HEK293 (cell line): ENCODE results near the gene IPO13.

Experiments used
- CTCF ChIA-PET: fragments of 350-600 bp; formaldehyde crosslinking; extraction: SDS; loops from one replicate; lab custom pipeline; 2021; ENCODE audit warnings: antibody characterized with exemption; lab: Yijun Ruan, JAX
- POLR2A ChIA-PET: fragments of 300-600 bp; formaldehyde crosslinking; extraction: SDS; loops from one replicate; lab custom pipeline; 2020; ENCODE audit warnings: antibody characterized with exemption, inconsistent platforms; lab: Yijun Ruan, JAX
- H3K27ac ChIP-seq: fragments of 200-500 bp; sonication (Bioruptor generic); 2 replicates; pipeline ENCODE4 v1.5.1; 2014; ENCODE audit warnings: low read depth, low read length, control low read depth, inconsistent platforms; ENCODE audit errors: extremely low read depth
- H3K36me3 ChIP-seq, 2 experiments: fragments of 200-500 bp in 1 of 2; sonication (Bioruptor generic) in 1 of 2; 1 replicate in 1 of 2; 2 replicates in 1 of 2; pipeline ENCODE4 v1.5.1; 2014 to 2017; ENCODE audit warnings: inconsistent platforms in 2 of 2, low read length in 2 of 2; ENCODE audit not compliant: control insufficient read depth in 2 of 2, insufficient read depth in 1 of 2
- H3K4me1 ChIP-seq: fragments of 200-500 bp; sonication (Bioruptor generic); 2 replicates; pipeline ENCODE4 v1.5.1; 2014; ENCODE audit warnings: mild to moderate bottlenecking, low read length, inconsistent platforms; ENCODE audit not compliant: control insufficient read depth, insufficient read depth
- H3K4me3 ChIP-seq: 2 replicates; pipeline ENCODE4 v1.5.1; 2011; ENCODE audit warnings: low read depth, mild to moderate bottlenecking, control low read depth, low read length, moderate library complexity
- H3K9me3 ChIP-seq: fragments of 200-500 bp; sonication (Bioruptor generic); 2 replicates; pipeline ENCODE4 v1.5.1; 2014; ENCODE audit warnings: low read depth, low read length, inconsistent platforms; ENCODE audit not compliant: control insufficient read depth, insufficient read depth
- CTCF ChIP-seq: fragments of 450-650 bp; formaldehyde crosslinking; IDR thresholded peaks from 2 replicates; pipeline ENCODE4 v1.5.1; 2016; ENCODE audit warnings: missing biosample characterization, missing genetic modification characterization
- GLIS1 ChIP-seq: fragments of 450-650 bp; formaldehyde crosslinking; IDR thresholded peaks from 2 replicates; pipeline ENCODE4 v1.5.1; 2016; ENCODE audit warnings: missing biosample characterization, missing genetic modification characterization
- IKZF3 ChIP-seq: fragments of 450-650 bp; IDR thresholded peaks from 2 replicates; pipeline ENCODE4 v1.5.0; 2018; ENCODE audit warnings: missing biosample characterization, mild to moderate bottlenecking, missing genetic modification characterization, moderate library complexity
- PRDM1 ChIP-seq: fragments of 450-650 bp; formaldehyde crosslinking; IDR thresholded peaks from 2 replicates; pipeline ENCODE4; 2016; ENCODE audit warnings: missing biosample characterization, missing genetic modification characterization
- ZBTB17 ChIP-seq: fragments of 450-650 bp; formaldehyde crosslinking; IDR thresholded peaks from 2 replicates; pipeline ENCODE4 v1.5.1; 2016; ENCODE audit warnings: missing biosample characterization, missing genetic modification characterization
- ZBTB49 ChIP-seq: fragments of 450-650 bp; formaldehyde crosslinking; IDR thresholded peaks from 2 replicates; pipeline ENCODE4 v1.5.1; 2016; ENCODE audit warnings: missing biosample characterization, missing genetic modification characterization, low read depth
- ZIC2 ChIP-seq: fragments of 450-650 bp; formaldehyde crosslinking; IDR thresholded peaks from 2 replicates; pipeline ENCODE4 v1.5.1; 2016; ENCODE audit warnings: missing biosample characterization, missing genetic modification characterization
- ZNF202 ChIP-seq: fragments of 450-650 bp; formaldehyde crosslinking; IDR thresholded peaks from 2 replicates; pipeline ENCODE4 v1.5.1; 2016; ENCODE audit warnings: missing biosample characterization, missing genetic modification characterization, borderline replicate concordance
- ZNF423 ChIP-seq: fragments of 450-650 bp; formaldehyde crosslinking; IDR thresholded peaks from 2 replicates; pipeline ENCODE4 v1.5.1; 2016; ENCODE audit warnings: missing biosample characterization, missing genetic modification characterization
- ZNF513 ChIP-seq: fragments of 450-650 bp; IDR thresholded peaks from 2 replicates; pipeline ENCODE4 v1.5.1; 2018; ENCODE audit warnings: missing biosample characterization, missing genetic modification characterization
- ZNF664 ChIP-seq: fragments of 450-650 bp; formaldehyde crosslinking; IDR thresholded peaks from 2 replicates; pipeline ENCODE4 v1.5.1; 2016; ENCODE audit warnings: missing biosample characterization, missing genetic modification characterization

The IPO13 gene

GRCh38 chr1:43984855-43985254 lies 38.1 kb downstream of the IPO13 start:
- Histone ChIP-seq H3K36me3 (peaks cover 0 to 76% of the 10 kb centered on the region in 2 experiments; a peak in 2 of 3 replicates), H3K4me3 (no peak overlapping the region), H3K4me1 (peaks cover 3% of the 10 kb centered on the region; the same call in 1 of the 2 replicates), H3K27ac (no peak overlapping the region), H3K9me3 (no peaks in the 10 kb centered on the region)
- ChIA-PET CTCF (no interaction called here), POLR2A (interaction anchor here (1.5 kb wide), 1 partner anchor 10 kb away, joined by 6 read pairs; the partner anchor contains the start of gene ATP6V0B)
- no peak for TF ChIP-seq ZNF513 (tag by site-specific recombination)
- no peak for TF ChIP-seq CTCF (tag by site-specific recombination)

GRCh38 chr1:43985984-43986595 lies 39.3 kb downstream of the IPO13 start:
- TF ChIP-seq ZNF664 (peak; percentile 92), IKZF3 (no peak)
- H3K36me3 ChIP-seq: peaks cover 0 to 68% of the 10 kb centered on the region in 2 experiments; a peak in 2 of 3 replicates
- no peaks in the 10 kb centered on the region for H3K9me3 ChIP-seq
- ChIA-PET POLR2A (no interaction called here), CTCF (interaction anchor here (0.5 to 1.5 kb wide), 2 partner anchors 222 to 926 kb away, joined by 3 read pairs; no protein-coding TSS in a partner anchor)
- H3K4me1 ChIP-seq: no peaks in the 10 kb centered on the region
- H3K27ac ChIP-seq: no peak overlapping the region
- no peak overlapping the region for H3K4me3 ChIP-seq

- H3K36me3 ChIP-seq: peaks cover 0 to 62% of the 10 kb centered on the region in 2 experiments; a peak in 2 of 3 replicates
- no peak overlapping the region for H3K4me3 ChIP-seq
- CTCF ChIA-PET: interaction anchor here (1.4 to 1.5 kb wide), 2 partner anchors 18 to 223 kb away, joined by 3 to 4 read pairs; no protein-coding TSS in a partner anchor
- POLR2A ChIA-PET: no interaction called here
- TF ChIP-seq PRDM1: peak; percentile 79
- no peak for TF ChIP-seq ZNF202 (tag by site-specific recombination)
- no peaks in the 10 kb centered on the region for H3K9me3 ChIP-seq
- H3K27ac ChIP-seq: no peak overlapping the region
- no peaks in the 10 kb centered on the region for H3K4me1 ChIP-seq
Measured at GRCh38 chr1:43986712-43987111, 40.0 kb downstream of the IPO13 start.

GRCh38 chr1:43987159-43987902 lies 40.6 kb downstream of the IPO13 start:
- ChIA-PET POLR2A (interaction anchor here (0.6 to 1.4 kb wide), 3 partner anchors 12 to 84 kb away, joined by 3 to 5 read pairs (median 3); partner anchors contain the start of gene ATP6V0B), CTCF (interaction anchor here (1.4 to 1.5 kb wide), 2 partner anchors 18 to 223 kb away, joined by 3 to 4 read pairs; no protein-coding TSS in a partner anchor)
- TF ChIP-seq ZBTB17 (peak; percentile 94), GLIS1 (tag by site-specific recombination) (peak; percentile 78), ZNF423 (tag by site-specific recombination) (peak; percentile 35; the same call in 1 of the 2 replicates), ZIC2 (tag by site-specific recombination) (peak; percentile 82), ZBTB49 (tag by site-specific recombination) (no peak)
- H3K36me3 ChIP-seq: peaks cover 0 to 57% of the 10 kb centered on the region in 2 experiments; a peak in 2 of 3 replicates
- H3K27ac ChIP-seq: no peak overlapping the region
- H3K4me1 ChIP-seq: no peaks in the 10 kb centered on the region
- no peaks in the 10 kb centered on the region for H3K9me3 ChIP-seq
- no peak overlapping the region for H3K4me3 ChIP-seq
